H1 (cell line): ENCODE measurements around the gene OXNAD1. TPM values are rescaled to one million over a fixed set of nuclear protein-coding genes. Genes with fewer than 3 reads are reported as not detected.

Source experiments
- CTCF ChIA-PET: fragments of 300-600 bp; sonication (Branson Sonifier 250); formaldehyde crosslinking; loops from one replicate; lab custom pipeline; 2021; ENCODE audit not compliant: partially characterized antibody; lab: Charles Lee
- POLR2A ChIA-PET: fragments of 300-600 bp; sonication (Branson Sonifier 250); formaldehyde crosslinking; loops from one replicate; lab custom pipeline; 2021; ENCODE audit warnings: inconsistent platforms; ENCODE audit not compliant: partially characterized antibody; lab: Charles Lee
- DNase-seq, 2 experiments: peaks; one replicate each; pipeline versions ENCODE4 v3.0.0 to v3.0.0-alpha.2; 2010 to 2022; ENCODE audit warnings: low spot score in 2 of 2, low read depth in 1 of 2, mixed read lengths in 1 of 2
- FAIRE-seq: peaks from 2 replicates; lab custom pipeline; 2011; peaks lifted over from hg19 to GRCh38; lab: Jason Lieb, UNC
- H2AFZ ChIP-seq: 2 replicates; pipeline ENCODE4 v1.8.1; 2012; ENCODE audit warnings: low read length, inconsistent platforms
- H2AK5ac ChIP-seq: 2 replicates; pipeline ENCODE4 v1.6.1; 2013; ENCODE audit warnings: low read depth, low read length
- H2BK120ac ChIP-seq: replicated peaks from 2 replicates; pipeline ENCODE3; 2013; ENCODE audit warnings: low read depth, low read length, inconsistent platforms
- H2BK12ac ChIP-seq: 2 replicates; pipeline ENCODE4 v1.6.1; 2013; ENCODE audit warnings: low read depth, low read length
- H2BK15ac ChIP-seq: 2 replicates; pipeline ENCODE4 v1.6.1; 2013; ENCODE audit warnings: low read length
- H2BK20ac ChIP-seq: 2 replicates; pipeline ENCODE4 v1.6.1; 2013; ENCODE audit warnings: low read length
- H2BK5ac ChIP-seq: 2 replicates; pipeline ENCODE4 v1.6.1; 2013; ENCODE audit warnings: low read depth, low read length
- H3K14ac ChIP-seq: 2 replicates; pipeline ENCODE4 v1.6.1; 2013; ENCODE audit warnings: inconsistent platforms; ENCODE audit not compliant: insufficient read length
- H3K18ac ChIP-seq: 2 replicates; pipeline ENCODE4 v1.6.1; 2013; ENCODE audit warnings: low read length; ENCODE audit errors: extremely low read depth
- H3K23ac ChIP-seq: 2 replicates; pipeline ENCODE4 v1.6.1; 2013; ENCODE audit warnings: inconsistent platforms; ENCODE audit not compliant: insufficient read length
- H3K23me2 ChIP-seq: 2 replicates; pipeline ENCODE4 v1.6.1; 2013; ENCODE audit warnings: low read depth, low read length
- H3K27ac ChIP-seq: 2 replicates; pipeline ENCODE4 v1.6.1; 2011; ENCODE audit warnings: low read depth, low read length, inconsistent platforms
- H3K27me3 ChIP-seq, 4 experiments: replicated peaks in 1 of 4; 1 replicate in 1 of 4; 2 replicates in 3 of 4; pipeline versions ENCODE4 v1.6.1 to v1.8.1; 2011 to 2013; ENCODE audit warnings: low read length in 3 of 4, mild to moderate bottlenecking in 3 of 4, inconsistent platforms in 2 of 4, mixed read lengths in 2 of 4, moderate library complexity in 1 of 4; ENCODE audit not compliant: control insufficient read depth in 3 of 4, insufficient read depth in 3 of 4; ENCODE audit errors: extremely low read depth in 1 of 4
- H3K36me3 ChIP-seq, 4 experiments: 2 replicates each; pipeline versions ENCODE4 v1.6.1 to v1.8.1; 2011 to 2013; ENCODE audit warnings: mild to moderate bottlenecking in 4 of 4, low read length in 3 of 4, moderate library complexity in 2 of 4, control low read depth in 1 of 4, inconsistent platforms in 1 of 4; ENCODE audit not compliant: insufficient read depth in 4 of 4, control insufficient read depth in 2 of 4
- H3K4ac ChIP-seq: replicated peaks from 2 replicates; pipeline ENCODE3; 2013; ENCODE audit warnings: low read length, low read depth, mixed read lengths, inconsistent platforms; ENCODE audit not compliant: insufficient read length
- H3K4me1 ChIP-seq, 4 experiments: replicated peaks in 1 of 4; 1 replicate in 1 of 4; 2 replicates in 3 of 4; pipeline versions ENCODE4 v1.6.1 to v1.8.1; 2011 to 2013; ENCODE audit warnings: low read length in 3 of 4, inconsistent platforms in 2 of 4, mixed read lengths in 1 of 4; ENCODE audit not compliant: insufficient read depth in 4 of 4, control insufficient read depth in 3 of 4
- H3K4me2 ChIP-seq, 2 experiments: 2 replicates each; pipeline versions ENCODE4 v1.6.1 to v1.8.1; 2011 to 2013; ENCODE audit warnings: low read depth in 2 of 2, low read length in 2 of 2, control low read depth in 1 of 2, inconsistent platforms in 1 of 2, mild to moderate bottlenecking in 1 of 2; ENCODE audit not compliant: insufficient read depth in 1 of 2
- H3K4me3 ChIP-seq, 4 experiments: fragments of 200-600, 300-600 bp in 1 of 4; sonication (generic), shearing (Covaris generic), sonication (Bioruptor Twin) in 1 of 4; 2 replicates each; pipeline versions ENCODE4 v1.5.1 to v1.8.1; 2011 to 2016; ENCODE audit warnings: low read length in 4 of 4, low read depth in 3 of 4, control low read depth in 2 of 4, inconsistent platforms in 2 of 4, mild to moderate bottlenecking in 2 of 4, mixed read lengths in 1 of 4, moderate library complexity in 1 of 4; ENCODE audit not compliant: insufficient read depth in 2 of 4; ENCODE audit errors: extremely low read depth in 1 of 4
- H3K56ac ChIP-seq: replicated peaks from 2 replicates; pipeline ENCODE3; 2013; ENCODE audit warnings: low read depth, mild to moderate bottlenecking, mixed read lengths, low read length, inconsistent platforms; ENCODE audit not compliant: insufficient read length
- H3K79me1 ChIP-seq: 2 replicates; pipeline ENCODE4 v1.6.1; 2013; ENCODE audit warnings: low read depth, low read length, control low read depth
- H3K79me2 ChIP-seq, 2 experiments: 2 replicates each; pipeline versions ENCODE4 v1.6.1 to v1.8.1; 2012 to 2013; ENCODE audit warnings: low read length in 2 of 2, mild to moderate bottlenecking in 2 of 2, inconsistent platforms in 1 of 2; ENCODE audit not compliant: insufficient read depth in 2 of 2, control insufficient read depth in 1 of 2
- H3K9ac ChIP-seq, 4 experiments: replicated peaks in 1 of 4; 1 replicate in 1 of 4; 2 replicates in 3 of 4; pipeline versions ENCODE4 v1.6.1 to v1.8.1; 2011 to 2013; ENCODE audit warnings: low read depth in 3 of 4, low read length in 3 of 4, control low read depth in 2 of 4, mild to moderate bottlenecking in 2 of 4, moderate library complexity in 2 of 4, inconsistent platforms in 1 of 4; ENCODE audit errors: extremely low read depth in 1 of 4
- H3K9me3 ChIP-seq, 2 experiments: 2 replicates each; pipeline versions ENCODE4 v1.6.1 to v1.8.1; 2012 to 2013; ENCODE audit warnings: mild to moderate bottlenecking in 2 of 2, moderate library complexity in 2 of 2, control low read depth in 1 of 2, inconsistent platforms in 1 of 2, low read depth in 1 of 2, low read length in 1 of 2, mixed read lengths in 1 of 2; ENCODE audit not compliant: insufficient read depth in 2 of 2
- H4K20me1 ChIP-seq, 2 experiments: replicated peaks in 1 of 2; 2 replicates each; pipeline versions ENCODE3 to v1.8.1; 2011 to 2013; ENCODE audit warnings: inconsistent platforms in 2 of 2, low read length in 2 of 2, mild to moderate bottlenecking in 1 of 2; ENCODE audit not compliant: insufficient read depth in 2 of 2, control insufficient read depth in 1 of 2
- H4K5ac ChIP-seq: 2 replicates; pipeline ENCODE4 v1.6.1; 2013; ENCODE audit warnings: low read length, low read depth, mixed read lengths, inconsistent platforms; ENCODE audit not compliant: insufficient read length
- H4K8ac ChIP-seq: 2 replicates; pipeline ENCODE4 v1.8.0; 2013; ENCODE audit warnings: mild to moderate bottlenecking, moderate library complexity, low read length, inconsistent platforms; ENCODE audit not compliant: insufficient read depth; ENCODE audit errors: extremely low read depth
- H4K91ac ChIP-seq: replicated peaks from 2 replicates; pipeline ENCODE3; 2013; ENCODE audit warnings: low read length, mixed read lengths, inconsistent platforms; ENCODE audit not compliant: insufficient read length
- ATF3 ChIP-seq: IDR thresholded peaks from 2 replicates; pipeline ENCODE4 v1.6.1; 2011; ENCODE audit warnings: low read depth, mild to moderate bottlenecking, low read length; ENCODE audit not compliant: insufficient read depth
- BACH1 ChIP-seq: IDR thresholded peaks from 2 replicates; pipeline ENCODE4 v1.6.1; 2012; ENCODE audit warnings: low read length, improper control_type of control experiment
- BRCA1 ChIP-seq: IDR thresholded peaks from 2 replicates; pipeline ENCODE4 v1.6.1; 2012; ENCODE audit warnings: low read depth, low read length, improper control_type of control experiment
- E2F6 ChIP-seq: IDR thresholded peaks from 2 replicates; pipeline ENCODE4 v1.6.1; 2012; ENCODE audit warnings: inconsistent platforms
- GTF2F1 ChIP-seq: IDR thresholded peaks from 2 replicates; pipeline ENCODE4 v1.6.1; 2012; ENCODE audit warnings: low read depth, low read length, improper control_type of control experiment, borderline replicate concordance
- KDM4A ChIP-seq: IDR thresholded peaks from one replicate; pipeline ENCODE4 v1.7.1; 2012; ENCODE audit warnings: low read depth, mild to moderate bottlenecking, moderate library complexity, low read length, inconsistent platforms; ENCODE audit not compliant: severe bottlenecking
- POLR2AphosphoS5 ChIP-seq: IDR thresholded peaks from 2 replicates; pipeline ENCODE4 v1.6.1; 2011; ENCODE audit warnings: low read depth, low read length
- POU5F1 ChIP-seq: IDR thresholded peaks from 2 replicates; pipeline ENCODE4 v1.6.1; 2011; ENCODE audit warnings: low read depth, mild to moderate bottlenecking, low read length, moderate library complexity
- SRF ChIP-seq: IDR thresholded peaks from 2 replicates; pipeline ENCODE4 v1.6.1; 2011; ENCODE audit warnings: mild to moderate bottlenecking, low read depth, low read length, moderate library complexity
- TBP ChIP-seq: IDR thresholded peaks from 2 replicates; pipeline ENCODE4 v1.6.1; 2011; ENCODE audit warnings: low read depth, low read length, improper control_type of control experiment
- WGBS, 2 experiments: shearing (Covaris generic) in 1 of 2; methylation state at CpG; one replicate each; pipeline versions ENCODE4 v1.1.6 to v1.1.7; 2013 to 2015; ENCODE audit warnings: low lambda C conversion rate in 2 of 2, mixed read lengths in 2 of 2, inconsistent platforms in 1 of 2, low coverage in 1 of 2, missing lambda C conversion rate in 1 of 2; ENCODE audit not compliant: insufficient replicate concordance in 2 of 2, insufficient coverage in 1 of 2, insufficient read length in 1 of 2; ENCODE audit errors: extremely low coverage in 1 of 2, missing lambda C conversion rate in 1 of 2; 5-methylcytosine and 5-hydroxymethylcytosine counted together
- polyA plus RNA-seq, 7 experiments: library from polyadenylated mRNA; depleted of rRNA in 3 of 7; stranded (reverse) in 5 of 7; unstranded in 2 of 7; fragments of >200 nt in 5 of 7; fragments of 200-250 nt in 2 of 7; gene quantifications; 1 replicate in 5 of 7; 2 replicates in 1 of 7; 4 replicates in 1 of 7; pipeline versions ENCODE4 v1.2.1 to v1.2.3, GENCODE V29; 2011 to 2013; ENCODE audit warnings: missing spikeins in 2 of 7, mixed read lengths in 2 of 7
- total RNA-seq: library from RNA; stranded (reverse); fragmentation: NEBNext Ultra II Directional; extraction: Animal tissue kit (Norgen Biotek cat#: 25700); gene quantifications from 2 replicates; pipeline ENCODE4 v1.2.1, GENCODE V29; 2021

Gene OXNAD1
- total and polyA plus RNA-seq, 2 of the 8 experiments (the other 6 are each of a cell fraction or from before 2014, with no cell fraction given), result 14.9 to 24.8 TPM

DNA sequence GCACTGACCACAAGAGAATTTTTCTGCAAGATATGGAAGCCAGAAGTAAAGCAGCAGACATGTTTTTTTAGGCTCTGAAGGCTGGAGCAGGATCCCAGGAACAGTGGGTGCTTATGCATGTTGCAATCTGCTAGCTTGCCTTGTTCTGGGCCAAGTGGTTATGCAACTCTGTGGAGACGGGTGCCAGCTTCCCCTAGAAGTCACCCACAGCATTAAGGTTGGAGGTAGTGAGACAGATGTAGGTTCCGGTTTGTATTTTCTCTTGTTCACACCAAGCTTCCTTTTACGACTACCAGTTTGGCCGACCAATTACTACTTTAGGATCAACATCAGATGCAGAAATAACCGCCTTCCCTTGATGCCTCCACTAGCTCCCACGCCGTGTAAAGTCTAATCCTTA lies 11.4 kb upstream of the OXNAD1 start:
- Histone ChIP-seq H2AFZ (no peak overlapping the region), H2BK120ac (no peak overlapping the region), H3K18ac (no peak overlapping the region), H4K91ac (no peak overlapping the region), H3K9ac (no peak overlapping the region), H3K23me2 (no peaks in the 10 kb centered on the region), H3K4me2 (no peak overlapping the region), H3K27me3 (no peaks in the 10 kb centered on the region), H2BK5ac (no peak overlapping the region), H4K20me1 (no peaks in the 10 kb centered on the region), H3K14ac (no peak overlapping the region), H3K4me3 (no peak overlapping the region), H2BK15ac (no peak overlapping the region), H3K4me1 (no peaks in the 10 kb centered on the region), H2AK5ac (no peak overlapping the region), H3K23ac (no peak overlapping the region), H3K9me3 (no peaks in the 10 kb centered on the region), H3K4ac (no peak overlapping the region), H3K56ac (no peak overlapping the region), H3K36me3 (no peaks in the 10 kb centered on the region), H2BK20ac (no peak overlapping the region), H2BK12ac (no peak overlapping the region), H4K5ac (no peak overlapping the region), H3K79me2 (no peaks in the 10 kb centered on the region), H4K8ac (no peak overlapping the region), H3K27ac (no peak overlapping the region), H3K79me1 (no peaks in the 10 kb centered on the region)
- 82% methylated on average over 7 of the region's 7 CpGs; no CpG with 5 or more reads in 1 of the 2 experiments for WGBS, 2 experiments
- TF ChIP-seq TBP (no peak), BACH1 (no peak), SRF (no peak), BRCA1 (no peak), GTF2F1 (no peak), KDM4A (no peak), ATF3 (no peak), E2F6 (no peak), POLR2AphosphoS5 (no peak), POU5F1 (no peak)
- ChIA-PET POLR2A (interaction anchor here (2.7 kb wide), 1 partner anchor 11 kb away, joined by 10 read pairs; the partner anchor contains the start of genes DPH3 and OXNAD1), CTCF (interaction anchor here (0.5 to 2.8 kb wide), 6 partner anchors 11 to 298 kb away, joined by 3 to 13 read pairs (median 4); partner anchors contain the start of genes DPH3 and OXNAD1)
- no peak for DNase-seq
- FAIRE-seq, result no peak
